NCI-H524 (cell line): ENCODE data around the gene COPS6.

Experiments
- DNase-seq, 2 experiments: peaks; one replicate each; lab custom pipeline; 2025; lab: John Stamatoyannopoulos, UW

Gene COPS6

DNA sequence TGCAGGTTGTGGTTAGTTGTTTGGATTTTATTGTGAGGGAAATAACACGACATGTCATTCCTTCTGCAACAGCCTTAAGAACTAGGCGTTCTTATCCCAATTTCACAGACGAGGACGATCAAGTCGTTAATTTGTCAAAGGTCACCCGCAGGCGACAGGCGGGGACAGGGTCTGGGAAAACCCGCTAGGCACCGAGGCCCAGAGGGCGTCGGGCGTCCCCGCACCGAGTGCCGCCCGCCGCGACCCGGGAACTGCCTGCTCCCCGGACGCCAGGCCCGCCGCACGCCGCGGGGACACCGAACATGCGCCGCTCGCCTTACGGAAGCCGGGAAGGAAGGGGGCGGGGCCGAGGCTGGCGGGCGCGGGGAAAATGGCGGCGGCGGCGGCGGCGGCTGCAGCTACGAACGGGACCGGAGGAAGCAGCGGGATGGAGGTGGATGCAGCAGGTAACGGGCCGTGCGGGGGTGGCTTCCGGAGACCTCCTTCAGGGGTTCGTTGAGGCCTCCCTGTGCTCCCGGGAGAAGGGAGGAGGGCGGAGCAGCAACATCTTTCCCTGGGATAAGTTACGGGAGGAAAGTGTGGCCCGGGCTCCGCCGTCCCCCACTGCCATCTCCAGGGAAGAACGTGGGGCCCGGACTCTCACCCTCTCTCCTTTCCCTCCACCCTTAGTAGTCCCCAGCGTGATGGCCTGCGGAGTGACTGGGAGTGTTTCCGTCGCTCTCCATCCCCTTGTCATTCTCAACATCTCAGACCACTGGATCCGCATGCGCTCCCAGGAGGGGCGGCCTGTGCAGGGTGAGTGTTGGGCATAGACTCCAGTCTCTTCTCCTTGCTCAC, at the start of gene COPS6:
Gene COPS6 (plus strand): TSS at position 349 of the 837 bp plus-strand sequence. CDS start 22 bp downstream, at position 371.
- peak; percentile 24 to 60 for DNase-seq

DNA sequence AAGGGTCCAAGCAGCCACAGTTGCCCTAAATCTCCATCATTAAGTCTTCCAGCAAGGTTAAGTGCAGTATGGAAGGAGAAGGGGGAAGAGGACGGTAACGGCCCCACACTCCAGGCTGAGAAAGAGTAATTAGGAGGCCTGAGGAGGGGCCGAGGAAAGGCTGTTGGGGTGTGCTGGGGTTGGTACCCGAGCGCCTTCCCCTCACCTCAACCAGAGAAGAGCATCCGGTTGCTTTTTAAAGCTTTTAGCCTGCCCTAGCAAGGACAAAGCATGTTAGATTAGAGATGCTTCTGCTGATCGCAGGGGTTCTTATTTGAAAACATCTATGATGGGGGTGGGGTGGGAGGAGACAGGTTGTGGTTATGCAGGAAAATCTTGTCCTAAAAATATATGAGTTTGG, 48.2 kb upstream of the COPS6 start:
- DNase-seq = no peak

DNA sequence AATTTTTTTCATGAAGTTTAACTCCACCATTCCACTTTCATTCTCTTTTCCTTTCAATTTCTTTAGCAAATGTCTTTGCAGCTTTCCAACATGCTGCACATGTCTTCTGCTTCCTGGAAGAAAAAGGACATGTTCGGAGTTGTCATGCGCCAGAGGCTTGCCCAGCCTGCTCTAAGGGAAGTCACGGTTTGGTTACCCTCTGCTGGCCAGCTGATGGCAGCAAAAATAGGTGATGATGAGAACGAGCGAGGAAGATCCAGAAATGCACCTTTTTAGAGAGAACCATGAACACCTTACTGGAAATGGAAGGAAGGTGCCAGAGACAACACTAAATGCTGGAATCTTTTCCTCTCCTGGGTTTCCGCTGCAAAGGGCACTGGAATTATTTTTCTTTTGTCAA, 44.1 kb upstream of the COPS6 start:
- no peak for DNase-seq

DNA sequence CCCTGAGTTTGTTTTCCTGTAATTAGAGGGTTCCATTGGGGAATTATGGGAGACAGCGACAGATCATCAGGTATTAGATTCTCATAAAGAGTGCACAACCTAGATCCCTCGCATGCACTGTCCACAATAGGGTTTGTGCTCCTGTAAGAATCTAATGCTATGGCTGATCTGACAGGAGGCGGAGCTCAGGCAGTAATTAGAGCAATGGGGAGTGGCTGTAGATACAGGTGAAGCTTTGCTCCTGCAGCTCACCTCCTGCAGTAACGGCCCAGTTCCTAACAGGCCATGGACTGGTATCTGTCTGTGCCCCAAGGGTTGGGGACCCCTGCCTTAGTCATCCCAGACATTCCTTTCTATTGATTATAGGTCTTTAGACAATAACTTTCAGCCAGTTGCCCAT, 40.1 kb upstream of the COPS6 start:
- DNase-seq = no peak

DNA sequence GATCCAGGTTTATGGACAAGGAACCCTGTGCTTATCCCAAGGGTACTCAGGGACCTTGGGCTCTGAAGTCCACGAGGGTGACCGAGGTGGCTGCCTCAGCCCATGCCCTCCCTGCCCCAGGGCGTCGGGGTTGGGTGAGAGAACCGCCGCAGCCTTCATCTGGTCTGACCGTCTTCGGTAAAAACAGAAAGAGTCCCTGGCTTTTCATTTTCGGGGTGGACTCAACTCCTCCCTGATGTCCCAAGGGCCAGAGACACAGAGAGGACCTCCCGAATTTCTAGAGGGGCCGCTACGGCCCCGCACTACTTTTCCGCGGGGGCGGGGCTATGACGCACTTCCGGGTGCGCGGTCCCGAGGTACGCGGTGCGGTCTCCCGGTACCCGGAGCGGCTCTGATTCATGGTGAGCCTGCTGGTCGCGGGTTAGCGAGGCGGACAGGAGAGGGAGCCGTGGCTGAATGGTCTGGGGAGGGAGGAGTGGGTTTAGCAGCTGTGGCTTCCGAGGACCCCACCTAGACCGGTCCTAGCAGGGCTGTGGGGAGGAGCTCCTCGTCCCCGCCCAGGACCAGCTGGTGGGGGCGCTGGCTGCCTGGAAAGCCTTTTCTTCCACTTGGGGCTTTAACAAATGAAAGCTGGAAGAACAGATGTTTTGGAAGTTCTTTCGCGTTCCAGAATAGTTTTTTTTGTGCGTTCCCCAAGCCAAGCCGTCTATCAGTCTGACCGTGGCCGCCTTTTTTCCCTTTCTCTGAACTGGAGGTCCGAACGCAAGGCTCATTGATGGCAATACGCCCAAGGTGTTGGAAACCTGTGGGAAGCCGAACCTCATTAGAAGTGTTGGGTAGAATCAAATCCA, 39.1 kb upstream of the COPS6 start, which contains the start of gene ZSCAN21:
Gene ZSCAN21 (plus strand): TSS at position 334 of the 851 bp plus-strand sequence. CDS start 7,233 bp downstream, outside the sequence.
- DNase-seq = peak; percentile 63 to 82

DNA sequence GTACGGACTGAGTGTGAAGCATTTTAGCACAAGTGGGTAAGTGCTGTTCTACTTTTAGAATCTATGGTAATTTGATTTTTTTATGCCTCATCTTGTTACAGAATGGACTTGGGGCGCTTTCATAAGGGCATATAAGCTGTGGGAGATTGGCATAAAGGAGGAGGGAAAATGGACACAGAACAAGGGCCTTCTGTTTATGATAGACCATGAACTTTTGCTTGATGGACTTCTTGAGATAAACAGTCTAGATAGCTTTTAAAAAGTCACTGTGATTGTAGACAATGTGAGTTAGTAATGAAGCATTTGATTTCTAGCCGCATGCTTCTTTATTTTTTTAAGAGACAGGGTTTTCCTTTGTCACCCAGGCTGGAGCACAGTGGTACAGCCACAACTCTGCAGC, 37.2 kb upstream of the COPS6 start:
- DNase-seq = no peak

DNA sequence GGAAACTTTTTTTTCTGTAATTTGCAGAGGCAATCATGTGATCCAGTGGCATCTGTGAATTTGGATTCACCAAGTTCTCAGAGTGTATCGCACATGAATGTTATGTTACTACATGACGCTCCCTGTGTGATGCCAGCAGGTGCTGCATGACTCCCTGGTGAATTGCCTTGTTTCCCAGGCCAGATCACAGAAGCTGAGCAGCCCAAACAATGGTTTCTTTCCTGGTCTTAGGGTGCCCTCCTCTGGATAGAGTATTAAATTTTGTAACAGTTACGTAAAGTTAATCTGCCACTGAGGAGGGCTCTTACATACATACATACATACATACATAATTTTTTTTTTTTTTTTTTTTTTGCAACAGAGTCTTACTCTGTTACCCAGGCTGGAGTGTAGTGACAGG, 35.6 kb upstream of the COPS6 start:
- peak; percentile 41 to 82 for DNase-seq

DNA sequence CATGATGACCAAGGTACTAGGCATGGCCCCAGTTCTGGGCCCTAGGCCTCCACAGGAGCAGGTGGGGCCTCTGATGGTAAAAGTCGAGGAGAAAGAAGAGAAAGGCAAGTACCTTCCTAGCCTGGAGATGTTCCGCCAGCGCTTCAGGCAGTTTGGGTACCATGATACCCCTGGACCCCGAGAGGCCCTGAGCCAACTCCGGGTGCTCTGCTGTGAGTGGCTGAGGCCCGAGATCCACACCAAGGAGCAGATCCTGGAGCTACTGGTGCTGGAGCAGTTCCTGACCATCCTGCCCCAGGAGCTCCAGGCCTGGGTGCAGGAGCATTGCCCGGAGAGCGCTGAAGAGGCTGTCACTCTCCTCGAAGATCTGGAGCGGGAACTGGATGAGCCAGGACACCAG, 31.8 kb upstream of the COPS6 start:
- no peak for DNase-seq

DNA sequence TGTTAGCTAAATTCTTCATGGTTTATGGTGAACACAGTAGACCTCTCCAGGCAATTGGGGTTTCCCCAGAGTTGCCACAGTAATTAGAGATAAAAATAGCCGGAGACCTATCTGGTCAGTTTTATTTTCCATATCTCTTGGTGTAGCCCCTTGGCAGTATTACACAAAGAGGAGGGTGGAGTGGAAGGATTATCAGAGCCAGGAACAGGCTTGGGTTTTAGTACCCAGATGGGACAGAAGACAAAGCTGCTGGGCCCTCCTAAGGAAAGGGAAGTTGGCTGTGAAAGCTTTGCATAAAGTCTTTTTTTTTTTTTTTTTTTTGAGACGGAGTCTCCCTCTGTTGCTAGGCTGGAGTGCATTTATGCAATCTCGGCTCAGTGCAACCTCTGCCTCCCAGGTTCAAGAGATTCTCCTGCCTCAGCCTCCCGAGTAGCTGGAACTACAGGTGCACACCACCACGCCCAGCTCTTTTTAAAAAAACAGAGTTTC, 29.5 kb upstream of the COPS6 start:
- no peak for DNase-seq

DNA sequence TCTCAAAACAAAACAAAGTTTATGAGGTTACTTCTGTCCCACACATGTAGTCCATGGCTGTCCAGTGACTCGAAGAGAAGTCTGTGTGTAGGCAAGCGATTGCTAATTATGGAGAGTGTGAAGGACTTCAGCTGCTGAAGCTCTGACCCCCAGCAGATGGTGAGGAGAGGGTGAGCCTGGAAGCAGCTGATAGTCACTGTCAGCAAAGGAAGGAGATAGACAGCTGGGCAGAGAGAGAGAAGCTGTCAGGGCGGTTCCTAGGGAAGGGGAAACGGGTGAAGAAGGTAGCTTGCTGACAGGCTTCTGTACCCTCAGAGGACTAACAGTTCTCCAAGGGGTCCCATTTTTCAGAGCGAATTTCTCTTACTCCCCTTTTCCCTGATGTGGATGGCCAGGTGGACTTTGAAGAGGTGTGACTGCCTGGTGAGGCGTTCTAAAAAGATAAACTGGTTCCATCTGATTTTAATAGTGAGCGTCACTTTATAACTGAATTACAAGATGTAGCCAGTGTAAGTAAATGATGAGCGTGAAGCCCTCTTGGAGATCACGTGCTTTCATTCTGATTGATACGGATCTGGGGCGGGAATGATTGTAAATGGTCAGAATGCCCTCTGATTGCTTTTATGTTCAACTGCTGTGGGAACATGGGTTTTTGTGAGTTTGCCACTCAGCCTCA, 27.1 kb upstream of the COPS6 start:
- peak in 1 of 2 experiments; percentile 15 for DNase-seq

DNA sequence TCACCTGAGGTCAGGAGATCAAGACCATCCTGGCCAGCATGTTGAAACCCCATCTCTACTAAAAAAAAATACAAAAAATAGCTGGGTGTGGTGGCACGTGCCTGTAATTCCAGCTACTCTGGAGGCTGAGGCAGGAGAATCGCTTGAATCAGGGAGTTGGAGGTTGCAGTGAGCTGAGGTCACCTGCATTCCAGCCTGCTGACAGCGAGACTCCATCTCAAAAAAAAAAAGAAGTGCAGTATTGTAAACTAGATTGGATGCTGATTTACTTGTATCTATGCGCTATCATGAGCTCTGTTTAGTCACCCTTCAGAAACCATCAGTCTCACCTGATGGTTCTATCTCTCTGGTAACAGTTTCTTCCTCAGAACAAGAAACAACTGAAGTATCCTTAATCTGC, 25.4 kb upstream of the COPS6 start:
- no peak for DNase-seq

DNA sequence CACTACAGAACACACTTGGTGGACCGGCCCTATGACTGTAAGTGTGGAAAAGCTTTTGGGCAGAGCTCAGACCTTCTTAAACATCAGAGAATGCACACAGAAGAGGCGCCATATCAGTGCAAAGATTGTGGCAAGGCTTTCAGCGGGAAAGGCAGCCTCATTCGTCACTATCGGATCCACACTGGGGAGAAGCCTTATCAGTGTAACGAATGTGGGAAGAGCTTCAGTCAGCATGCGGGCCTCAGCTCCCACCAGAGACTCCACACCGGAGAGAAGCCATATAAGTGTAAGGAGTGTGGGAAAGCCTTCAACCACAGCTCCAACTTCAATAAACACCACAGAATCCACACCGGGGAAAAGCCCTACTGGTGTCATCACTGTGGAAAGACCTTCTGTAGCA, 24.6 kb upstream of the COPS6 start:
- no peak for DNase-seq

DNA sequence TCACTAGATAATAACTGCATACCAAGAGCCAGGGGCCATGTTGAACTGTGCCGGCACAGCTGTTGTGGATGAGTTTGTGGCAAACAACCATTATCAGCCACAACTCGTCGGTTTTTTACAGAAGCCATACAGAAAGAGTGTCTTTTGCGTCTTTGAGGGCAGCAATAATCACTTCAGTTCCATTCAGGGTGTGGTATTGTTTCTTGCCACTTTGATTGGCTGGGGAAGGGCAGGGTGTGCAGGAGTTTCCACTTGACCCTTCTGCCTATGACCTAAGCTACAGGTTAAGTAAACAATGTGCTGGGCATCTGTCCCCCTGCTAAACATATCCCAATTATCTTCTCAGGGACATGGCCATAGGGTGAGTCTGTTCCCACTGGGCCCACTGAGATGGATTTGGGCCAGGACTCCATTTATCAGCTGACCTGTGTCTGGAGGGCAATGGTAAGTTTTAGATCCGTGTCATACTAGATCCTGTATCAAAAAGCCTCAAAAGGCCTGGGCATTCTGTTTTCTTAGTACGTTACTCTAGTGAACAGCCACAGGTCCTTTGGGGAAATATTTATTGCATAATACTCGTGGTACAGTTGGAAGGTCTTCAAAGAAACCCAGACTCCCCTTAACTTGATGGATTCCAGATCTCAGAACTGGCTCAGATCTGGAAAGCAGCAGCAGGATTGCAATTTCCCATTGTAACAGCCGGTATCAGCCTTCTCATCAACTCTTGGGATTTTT, 23.1 kb upstream of the COPS6 start:
- no peak for DNase-seq

DNA sequence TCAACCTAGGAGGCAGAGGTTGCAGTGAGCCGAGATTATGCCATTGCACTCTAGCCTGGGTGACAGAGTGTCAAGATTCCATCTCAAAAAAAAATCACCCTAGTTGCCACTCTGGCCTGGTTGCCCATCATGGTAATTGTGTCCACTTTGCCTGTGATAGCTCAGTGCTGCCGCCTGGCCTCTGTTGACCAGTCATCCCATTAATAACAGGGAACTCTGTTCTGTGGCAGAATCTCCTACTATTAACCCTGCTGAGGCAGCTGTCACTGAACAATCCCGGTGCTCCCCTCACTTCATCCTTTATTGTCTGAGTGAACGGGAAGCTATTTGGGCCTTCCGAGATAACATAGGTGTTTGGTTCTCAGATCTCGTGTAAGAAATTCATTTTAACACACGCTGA, 21.8 kb upstream of the COPS6 start:
- DNase-seq = no peak

DNA sequence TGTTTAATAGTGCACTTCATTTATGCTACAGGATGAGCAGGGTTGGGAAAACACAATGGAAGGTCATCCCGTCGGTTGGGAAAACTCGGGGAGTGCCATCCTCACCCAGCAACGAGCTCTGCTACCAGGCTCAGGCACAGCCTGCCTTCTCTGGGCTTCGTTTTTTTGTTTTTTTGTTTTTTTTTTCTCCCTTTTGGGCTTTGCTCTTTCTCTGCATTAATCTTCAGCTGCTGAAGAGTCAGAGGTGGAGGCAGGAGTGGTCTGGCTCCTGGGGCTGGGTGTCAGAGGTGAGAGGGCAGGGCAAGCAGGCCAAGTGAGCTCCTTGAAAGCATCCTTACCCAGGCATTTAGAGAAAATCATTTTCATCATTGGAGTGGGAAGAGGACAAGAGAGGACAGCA, 18.8 kb upstream of the COPS6 start:
- DNase-seq = no peak

DNA sequence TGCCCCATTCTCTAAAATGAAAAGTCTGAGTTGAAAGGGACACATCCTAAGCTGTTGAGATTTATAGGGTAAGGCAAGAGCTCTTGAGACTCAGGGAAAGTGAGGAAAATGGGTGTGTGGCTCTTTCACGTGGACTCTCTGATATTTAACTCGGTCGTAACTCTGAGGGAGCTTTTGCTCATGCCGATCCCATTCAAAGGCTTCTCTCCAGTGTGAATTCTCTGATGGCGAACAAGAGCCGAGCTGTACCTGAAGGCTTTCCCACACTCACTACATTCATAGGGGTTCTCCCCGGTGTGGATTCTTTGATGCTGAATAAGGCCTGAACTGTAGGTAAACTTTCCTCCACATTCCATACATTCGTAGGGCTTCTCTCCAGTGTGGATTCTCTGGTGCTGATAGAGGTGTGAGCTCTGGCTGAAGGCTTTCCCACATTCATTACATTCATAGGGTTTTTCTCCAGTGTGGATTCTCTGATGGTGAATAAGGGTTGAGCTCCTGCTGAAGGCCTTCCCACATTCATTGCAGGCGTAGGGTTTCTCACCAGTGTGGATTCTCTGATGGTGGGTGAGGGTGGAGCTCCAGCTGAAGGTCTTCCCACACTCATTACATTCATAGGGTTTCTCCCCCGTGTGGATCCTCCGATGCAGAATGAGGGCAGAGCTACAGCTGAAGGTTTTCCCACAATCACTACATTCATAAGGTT, 17.6 kb upstream of the COPS6 start:
- no peak for DNase-seq

DNA sequence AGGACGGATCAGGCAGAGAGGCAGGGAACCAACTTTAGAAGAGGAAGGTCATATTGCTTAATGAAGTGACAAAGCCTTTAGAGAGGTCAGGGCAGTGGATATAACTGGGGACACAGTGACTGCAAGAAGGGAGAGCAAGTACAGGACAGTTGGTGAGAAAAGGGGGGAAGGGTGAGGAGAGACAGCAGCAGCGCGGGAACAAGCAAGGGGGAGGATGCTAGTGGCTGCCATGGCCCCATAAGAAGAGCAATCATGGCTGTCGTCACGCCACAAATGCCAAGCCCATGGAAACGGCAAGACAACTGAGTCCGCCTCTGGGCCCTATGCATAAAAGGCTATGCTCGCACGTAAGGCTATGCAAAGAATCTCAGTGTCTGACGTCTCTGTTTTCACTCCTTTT, 16.3 kb upstream of the COPS6 start:
- no peak for DNase-seq

DNA sequence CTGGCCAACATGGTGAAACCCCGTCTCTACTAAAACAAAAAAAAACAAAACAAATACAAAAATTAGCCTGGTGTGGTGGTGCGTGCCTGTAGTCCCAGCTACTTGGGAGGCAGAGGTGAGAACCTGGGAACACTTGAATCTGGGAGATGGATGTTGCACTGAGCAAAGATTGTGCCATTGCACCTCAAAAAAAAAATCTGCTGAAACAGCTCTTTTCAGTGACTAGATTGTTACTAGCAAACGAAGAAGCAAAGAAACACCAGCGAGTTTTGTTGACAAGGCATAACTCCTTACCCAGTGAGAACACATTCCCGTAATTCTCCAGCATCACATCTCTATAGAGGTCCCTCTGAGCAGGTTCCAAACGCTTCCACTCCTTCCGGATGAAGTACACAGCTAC, 13.9 kb upstream of the COPS6 start:
- no peak for DNase-seq

DNA sequence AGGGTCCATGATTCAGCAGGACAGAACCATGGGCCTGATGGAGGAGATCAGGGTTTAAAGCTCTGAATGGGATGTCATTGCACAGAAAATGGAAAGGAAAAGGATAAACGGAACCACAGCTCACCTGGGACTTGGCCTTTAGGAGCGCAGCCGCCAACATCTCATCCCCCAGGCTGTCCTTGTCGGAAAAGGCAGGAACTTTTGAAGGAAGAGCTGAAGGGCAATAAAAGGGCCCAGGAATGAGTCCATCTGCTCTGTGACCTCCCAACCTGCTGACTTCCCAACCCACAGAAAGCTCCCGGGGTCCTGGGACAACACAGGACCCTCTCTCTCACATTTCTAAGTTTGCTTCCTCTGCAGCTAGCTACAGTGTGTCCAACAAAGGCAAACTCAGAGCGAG, 13.4 kb upstream of the COPS6 start:
- no peak for DNase-seq

DNA sequence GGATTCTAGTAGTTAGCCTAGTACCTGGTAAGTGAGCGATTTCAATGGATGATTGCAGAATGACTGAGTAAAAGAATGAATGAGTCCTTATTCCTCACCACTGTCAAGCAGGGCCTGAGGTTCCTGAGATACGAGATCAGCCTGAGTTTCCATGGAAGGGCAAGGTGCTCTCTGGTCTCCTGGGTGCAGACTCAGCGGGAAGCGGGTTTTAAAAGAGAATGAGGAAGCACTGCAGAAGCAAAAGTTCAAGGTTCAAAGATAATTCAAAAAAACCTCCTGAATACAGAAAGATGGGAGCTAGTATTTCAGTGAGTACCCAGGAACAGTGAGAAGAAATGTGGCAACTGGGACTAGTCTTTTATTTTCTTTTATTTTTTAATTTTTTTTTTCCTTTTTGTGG, 11.6 kb upstream of the COPS6 start:
- DNase-seq = no peak

DNA sequence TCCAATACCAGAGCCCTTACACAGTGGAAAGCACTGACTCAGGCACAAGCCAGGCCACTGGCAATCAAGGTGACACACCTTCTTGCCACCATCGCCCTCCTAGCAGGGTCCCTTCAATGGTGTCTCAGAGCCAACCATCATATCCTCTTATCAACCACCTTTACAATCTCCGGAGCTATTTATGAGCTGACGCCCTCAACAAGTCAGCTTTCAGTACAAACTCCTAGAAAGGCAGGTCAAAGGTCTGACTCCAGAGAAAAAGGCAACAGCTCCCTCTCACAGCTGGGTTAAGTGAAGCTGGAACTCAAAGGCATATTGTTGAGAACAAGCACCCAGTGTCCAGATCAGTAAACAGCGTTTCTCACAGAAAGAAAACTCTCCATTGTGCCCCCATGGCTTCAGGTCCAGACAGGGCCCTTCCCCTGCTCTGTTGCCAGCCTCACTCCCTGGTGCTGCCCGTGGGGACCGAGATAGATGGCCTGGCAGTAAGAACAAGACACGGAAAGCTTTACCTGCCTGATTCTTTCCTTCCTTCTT, 9.7 kb upstream of the COPS6 start:
- DNase-seq = no peak
